ENCODE results near the gene DOLPP1.
A peak's percentile ranks its signal among the peaks of the same experiment; 100 is the strongest.
"Not testable (repeated sequence)": the region's sequence is repeated elsewhere in the genome, so short reads cannot be mapped to it uniquely, and the experiment has no call there.

DOLPP1 gene

GRCh38 chr9:129095170-129095667, 14.3 kb downstream of the DOLPP1 start:
- DNase-seq, result no peak

- DNase-seq, result no peak
Measured at GRCh38 chr9:129095908-129096307, 15.0 kb downstream of the DOLPP1 start.

- DNase-seq, result no peak
Measured at GRCh38 chr9:129097671-129098306, 16.9 kb downstream of the DOLPP1 start.

- DNase-seq, result no peak
Measured at GRCh38 chr9:129098328-129098727, 17.4 kb downstream of the DOLPP1 start.

GRCh38 chr9:129100383-129101169, 19.7 kb downstream of the DOLPP1 start:
- no peak for DNase-seq

GRCh38 chr9:129101279-129101678, 20.4 kb downstream of the DOLPP1 start:
- no peak for DNase-seq

GRCh38 chr9:129102095-129102525, 21.2 kb downstream of the DOLPP1 start:
- DNase-seq, result no peak

- DNase-seq, result peak; percentile 17
Measured at GRCh38 chr9:129102791-129103594, 22.1 kb downstream of the DOLPP1 start.

- DNase-seq, result no peak
Measured at GRCh38 chr9:129103595-129103965, 22.7 kb downstream of the DOLPP1 start.

- DNase-seq, result no peak
Measured at GRCh38 chr9:129104051-129104450, 23.1 kb downstream of the DOLPP1 start.

GRCh38 chr9:129105857-129106694, 25.2 kb downstream of the DOLPP1 start:
- DNase-seq, result no peak

GRCh38 chr9:129107651-129108050, 26.7 kb downstream of the DOLPP1 start:
- DNase-seq, result no peak

- DNase-seq, result no peak
Measured at GRCh38 chr9:129108083-129108804, 27.3 kb downstream of the DOLPP1 start.

- no peak for DNase-seq
Measured at GRCh38 chr9:129108805-129109536, 28.1 kb downstream of the DOLPP1 start.

- DNase-seq, result peak; percentile 12
Measured at GRCh38 chr9:129109537-129109903, 28.6 kb downstream of the DOLPP1 start.

GRCh38 chr9:129109952-129110739, 29.2 kb downstream of the DOLPP1 start:
- DNase-seq, result peak; percentile 20

GRCh38 chr9:129110740-129111527, 30.0 kb downstream of the DOLPP1 start, which contains the start of the genes CRAT and PTPA:
Gene CRAT (minus strand): TSS chr9:129110793. CDS start chr9:129110509, 284 bp downstream.
Gene PTPA (plus strand): TSS chr9:129111415. CDS start chr9:129111601, 186 bp downstream.
- DNase-seq, result peak; percentile 99

GRCh38 chr9:129111528-129112151, 30.7 kb downstream of the DOLPP1 start:
- DNase-seq, result peak; percentile 37

- DNase-seq, result not testable (repeated sequence)
Measured at GRCh38 chr9:129112526-129112925, 31.6 kb downstream of the DOLPP1 start.

Measured in CD4-positive, alpha-beta T cell treated with Interleukin-6 for 4 hours (primary cell).